RWPE1 (cell line): ENCODE measurements around the gene LDLRAD4.

Experiments
- CTCF ChIA-PET: fragments of 350-600 bp; sonication (Branson Sonifier 250); formaldehyde crosslinking; extraction: SDS; loops from one replicate; lab custom pipeline; 2021; lab: Yijun Ruan, JAX
- POLR2A ChIA-PET: fragments of 400-600 bp; formaldehyde crosslinking; extraction: SDS; loops from one replicate; lab custom pipeline; 2020; ENCODE audit warnings: antibody characterized with exemption; ENCODE audit not compliant: low non-redundant PET; lab: Yijun Ruan, JAX
- DNase-seq: peaks from one replicate; pipeline ENCODE4 v3.0.0; 2012; ENCODE audit warnings: low spot score
- H3K27ac ChIP-seq: fragments of 450-650 bp; 2 replicates; pipeline ENCODE4 v1.5.1; 2017
- CTCF ChIP-seq: fragments of 450-650 bp; conservative IDR thresholded peaks from 2 replicates; pipeline ENCODE4 v1.5.1; 2017; ENCODE audit warnings: low read depth, mild to moderate bottlenecking

Gene LDLRAD4

GRCh38 chr18:13612196-13612997 is 393.8 kb downstream of the LDLRAD4 start:
- no peak for DNase-seq
- no peak for TF ChIP-seq CTCF
- CTCF ChIA-PET = interaction anchor here (0.6 to 1.1 kb wide), 3 partner anchors 49 to 474 kb away, joined by 3 to 5 read pairs (median 4); no protein-coding TSS in a partner anchor
- H3K27ac ChIP-seq = no peak overlapping the region
- POLR2A ChIA-PET = no interaction called here

- no peak overlapping the region for H3K27ac ChIP-seq
- ChIA-PET CTCF (interaction anchor here (1.0 kb wide), 1 partner anchor 55 kb away, joined by 5 read pairs; no protein-coding TSS in a partner anchor), POLR2A (no interaction called here)
- TF ChIP-seq CTCF = no peak
- DNase-seq = no peak
Observed at GRCh38 chr18:13613099-13613498, 394.5 kb downstream of the LDLRAD4 start.

GRCh38 chr18:13613591-13614501 is 395.3 kb downstream of the LDLRAD4 start:
- POLR2A ChIA-PET = no interaction called here
- DNase-seq = no peak
- H3K27ac ChIP-seq = no peak overlapping the region
- TF ChIP-seq CTCF = no peak
- CTCF ChIA-PET = no interaction called here

- CTCF ChIA-PET = no interaction called here
- no peak overlapping the region for H3K27ac ChIP-seq
- no peak for TF ChIP-seq CTCF
- POLR2A ChIA-PET = no interaction called here
- no peak for DNase-seq
Observed at GRCh38 chr18:13614641-13615288, 396.2 kb downstream of the LDLRAD4 start.

- no peak for DNase-seq
- CTCF ChIA-PET = no interaction called here
- H3K27ac ChIP-seq = no peak overlapping the region
- TF ChIP-seq CTCF = no peak
- POLR2A ChIA-PET = no interaction called here
Observed at GRCh38 chr18:13615432-13615861, 396.9 kb downstream of the LDLRAD4 start.

GRCh38 chr18:13616041-13616440 is 397.5 kb downstream of the LDLRAD4 start:
- POLR2A ChIA-PET = no interaction called here
- DNase-seq = no peak
- no peak for TF ChIP-seq CTCF
- CTCF ChIA-PET = no interaction called here
- no peak overlapping the region for H3K27ac ChIP-seq
